ENCODE results near the gene FRG1.
"Not testable (repeated sequence)": the region's sequence is repeated elsewhere in the genome, so short reads cannot be mapped to it uniquely, and the experiment has no call there.

FRG1 gene

DNA sequence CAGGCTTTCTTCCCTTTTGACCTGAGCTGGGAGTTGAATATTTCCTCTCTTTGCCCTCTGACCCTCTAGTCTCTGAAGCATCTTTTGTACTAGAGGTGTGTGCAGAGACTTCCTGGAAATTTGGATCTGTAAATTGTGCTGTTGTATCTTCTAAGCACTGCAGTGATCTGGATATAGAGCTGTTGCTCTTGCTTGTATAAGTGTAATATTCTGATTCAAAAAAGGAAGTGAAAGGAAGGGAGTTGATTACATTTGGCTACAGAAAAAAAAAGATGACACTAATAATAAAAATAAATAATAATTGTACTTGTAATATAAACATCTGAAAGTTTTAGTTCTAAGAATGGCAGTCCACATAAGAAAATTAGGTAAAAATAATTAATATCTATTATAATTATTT is 33.0 kb downstream of the FRG1 start:
- no peak overlapping the region for H3K27ac Mint-ChIP-seq
- peaks cover 7% of the 10 kb centered on the region for H3K27me3 Mint-ChIP-seq (ENCODE audit: low read depth)
- no peaks in the 10 kb centered on the region for H3K9me3 Mint-ChIP-seq
- H3K4me3 Mint-ChIP-seq, result no peak overlapping the region
- no peaks in the 10 kb centered on the region for H3K36me3 Mint-ChIP-seq (ENCODE audit: low read depth)
- peaks cover 2% of the 10 kb centered on the region for H3K4me1 Mint-ChIP-seq (ENCODE audit: low read depth)

DNA sequence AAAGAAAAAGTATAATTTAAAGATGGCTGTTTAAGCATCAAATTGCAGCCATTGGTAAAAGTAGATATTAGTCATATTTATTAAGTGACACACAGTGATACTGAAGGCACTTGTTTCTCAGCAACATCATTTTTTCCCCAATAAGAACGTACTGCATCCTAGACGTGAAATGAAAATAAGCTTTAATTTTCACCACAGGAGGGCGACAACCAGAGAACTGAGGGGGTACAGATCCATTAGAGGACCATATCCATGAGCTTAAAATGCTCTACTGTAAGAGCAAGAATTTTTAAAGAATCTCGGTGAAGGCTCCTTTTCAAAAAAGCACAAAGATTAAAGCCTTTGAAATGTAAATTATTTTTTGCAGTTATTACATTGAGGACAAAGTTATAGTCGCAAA is 33.4 kb downstream of the FRG1 start:
- peaks cover 2% of the 10 kb centered on the region for H3K4me1 Mint-ChIP-seq (ENCODE audit: low read depth)
- no peak overlapping the region for H3K4me3 Mint-ChIP-seq
- H3K27ac Mint-ChIP-seq, result no peak overlapping the region
- H3K9me3 Mint-ChIP-seq, result no peaks in the 10 kb centered on the region
- peaks cover 7% of the 10 kb centered on the region for H3K27me3 Mint-ChIP-seq (ENCODE audit: low read depth)
- no peaks in the 10 kb centered on the region for H3K36me3 Mint-ChIP-seq (ENCODE audit: low read depth)

DNA sequence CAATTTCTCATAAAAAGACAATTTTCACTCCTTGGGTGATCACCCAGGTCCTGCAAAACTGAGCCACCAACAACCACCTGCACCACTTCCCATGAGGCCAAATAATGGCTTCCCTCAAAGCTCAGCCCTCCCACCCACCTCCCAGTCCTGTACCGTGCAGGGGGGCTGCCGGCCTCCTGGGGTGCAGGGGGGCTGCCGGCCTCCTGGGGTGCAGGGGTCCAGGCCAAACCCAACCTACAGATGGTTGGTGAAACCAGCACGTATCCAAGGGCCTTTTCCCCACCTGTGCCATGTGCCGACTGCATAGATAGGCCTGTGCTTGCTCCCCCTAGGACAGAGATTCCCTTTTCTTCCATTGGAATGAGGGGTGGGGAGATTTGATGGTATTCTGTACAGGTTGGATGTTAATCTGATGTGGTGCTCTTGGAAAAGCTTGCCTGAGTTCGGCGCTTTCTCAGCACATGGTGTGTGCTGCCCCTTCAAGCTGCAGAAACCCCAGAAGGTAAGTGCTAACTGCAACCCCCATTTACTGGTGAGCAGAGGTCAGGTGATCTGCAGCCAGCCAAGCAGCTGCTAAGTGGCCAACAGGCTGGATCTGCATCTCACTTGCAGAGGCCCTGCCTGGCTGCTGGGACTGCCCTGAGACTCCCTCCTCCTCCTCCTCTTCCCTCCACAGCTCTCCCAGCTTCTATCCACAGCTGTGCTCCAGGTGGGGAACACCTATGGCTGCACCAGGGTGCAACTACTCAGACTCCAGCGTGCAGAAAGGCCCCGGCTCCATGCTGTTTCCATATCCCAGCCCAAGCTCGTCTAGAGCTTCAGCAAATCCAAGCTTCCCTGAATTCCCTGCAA is 38.8 kb downstream of the FRG1 start:
- H3K4me1 Mint-ChIP-seq (ENCODE audit: low read depth), result no peaks in the 10 kb centered on the region
- peaks cover 3% of the 10 kb centered on the region for H3K9me3 Mint-ChIP-seq
- H3K36me3 Mint-ChIP-seq (ENCODE audit: low read depth), result no peaks in the 10 kb centered on the region
- no peak overlapping the region for H3K27ac Mint-ChIP-seq
- H3K4me3 Mint-ChIP-seq, result no peak overlapping the region
- H3K27me3 Mint-ChIP-seq (ENCODE audit: low read depth), result peaks cover 7% of the 10 kb centered on the region

DNA sequence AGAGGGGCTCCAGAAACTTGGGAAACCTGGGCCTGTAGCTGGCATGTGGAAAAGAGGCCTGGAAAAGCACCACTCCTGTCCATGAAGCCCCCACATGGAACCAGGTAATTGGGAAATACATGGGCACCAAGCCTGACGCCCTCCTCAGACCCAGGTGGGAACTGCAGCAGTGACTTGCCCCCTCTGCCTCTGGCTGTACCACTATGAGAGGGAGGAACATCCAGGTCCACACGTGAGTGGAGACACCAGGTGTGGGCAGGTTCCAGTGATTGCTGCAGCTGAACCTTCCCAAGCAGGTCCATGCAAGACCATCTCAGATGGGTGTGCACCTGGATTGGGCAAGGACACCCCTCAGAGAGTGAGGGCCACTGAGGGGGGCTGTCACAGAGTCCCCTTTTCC is 39.6 kb downstream of the FRG1 start:
- not testable (repeated sequence) for H3K4me3 Mint-ChIP-seq; H3K27me3 Mint-ChIP-seq (ENCODE audit: low read depth); H3K4me1 Mint-ChIP-seq (ENCODE audit: low read depth); H3K27ac Mint-ChIP-seq; H3K36me3 Mint-ChIP-seq (ENCODE audit: low read depth); H3K9me3 Mint-ChIP-seq

DNA sequence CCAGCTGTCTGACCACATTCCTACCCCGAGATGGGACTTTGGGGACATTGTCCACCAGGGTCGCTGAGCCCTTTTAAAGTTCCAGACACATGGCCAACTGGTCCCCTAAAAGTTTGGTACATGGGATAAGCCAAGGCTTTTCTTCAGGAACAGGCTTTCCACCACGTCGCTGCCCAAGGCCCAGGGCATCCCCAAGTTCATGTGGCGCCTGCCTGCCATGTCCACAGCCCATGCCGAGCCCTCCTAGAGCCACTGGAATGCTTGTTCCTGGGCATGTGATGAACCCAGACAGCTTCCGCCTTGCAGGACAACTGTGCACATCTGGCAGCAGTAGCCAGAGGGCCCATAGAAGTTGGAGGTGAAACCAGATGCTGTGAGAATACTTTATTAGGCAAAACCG is 41.3 kb downstream of the FRG1 start:
- Mint-ChIP-seq H3K4me3 (no peak overlapping the region), H3K27me3 (ENCODE audit: low read depth) (no peaks in the 10 kb centered on the region), H3K36me3 (ENCODE audit: low read depth) (no peaks in the 10 kb centered on the region), H3K27ac (no peak overlapping the region), H3K9me3 (peaks cover 3% of the 10 kb centered on the region), H3K4me1 (ENCODE audit: low read depth) (no peaks in the 10 kb centered on the region)

DNA sequence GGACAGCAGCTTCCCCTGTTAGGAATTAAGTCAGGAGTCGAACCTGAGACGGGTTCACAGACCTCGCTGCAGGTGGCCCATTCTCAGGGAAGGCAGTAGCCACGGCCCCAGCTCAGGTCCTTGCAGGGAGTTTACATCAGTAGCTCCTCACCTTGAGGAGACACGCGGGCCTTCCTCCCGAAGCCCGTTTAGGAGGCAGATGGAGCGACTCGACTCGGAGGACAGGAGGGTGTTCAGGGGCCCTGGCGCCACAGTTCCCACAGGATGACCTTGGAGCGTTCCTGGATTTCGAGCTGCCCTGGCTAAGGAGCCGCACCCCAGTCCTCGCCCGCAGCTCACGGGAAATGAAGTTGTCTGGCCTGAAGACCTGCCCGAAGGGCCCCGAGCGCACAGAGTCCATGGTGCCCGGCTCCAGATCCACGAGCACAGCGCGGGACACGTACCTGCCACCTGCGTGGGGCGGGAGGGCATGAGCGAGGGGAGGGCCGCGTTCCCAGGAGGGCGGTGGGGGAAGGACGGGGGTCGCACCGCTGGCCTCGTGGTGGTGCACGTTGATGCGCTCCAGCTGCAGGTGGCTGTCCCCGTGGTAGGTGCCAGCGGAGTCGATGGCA is 43.3 kb downstream of the FRG1 start:
- not testable (repeated sequence) for H3K9me3 Mint-ChIP-seq; H3K4me3 Mint-ChIP-seq; H3K36me3 Mint-ChIP-seq (ENCODE audit: low read depth); H3K27ac Mint-ChIP-seq; H3K4me1 Mint-ChIP-seq (ENCODE audit: low read depth); H3K27me3 Mint-ChIP-seq (ENCODE audit: low read depth)

DNA sequence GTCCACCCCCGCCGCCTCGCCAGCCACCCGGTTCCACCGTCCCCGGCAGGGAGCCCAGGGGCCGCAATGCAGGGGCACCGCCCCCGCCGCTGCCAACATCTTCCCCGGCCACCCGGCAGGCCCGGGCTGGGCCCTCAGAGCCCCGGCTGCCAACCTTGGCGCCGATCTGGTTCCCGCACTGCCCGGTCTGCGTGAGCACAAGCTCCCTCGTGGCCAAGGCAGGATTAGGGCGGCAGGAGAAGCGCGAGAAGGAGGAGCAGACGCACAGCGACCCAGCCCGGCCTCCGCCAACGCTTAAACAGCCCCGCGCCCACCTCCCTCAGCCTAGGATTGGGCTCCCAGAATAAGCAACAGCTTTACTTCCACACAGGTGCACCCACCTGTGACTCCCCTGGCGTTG is 44.0 kb downstream of the FRG1 start:
- H3K36me3 Mint-ChIP-seq (ENCODE audit: low read depth); H3K9me3 Mint-ChIP-seq; H3K4me3 Mint-ChIP-seq; H3K4me1 Mint-ChIP-seq (ENCODE audit: low read depth); H3K27me3 Mint-ChIP-seq (ENCODE audit: low read depth); H3K27ac Mint-ChIP-seq: not testable (repeated sequence)

DNA sequence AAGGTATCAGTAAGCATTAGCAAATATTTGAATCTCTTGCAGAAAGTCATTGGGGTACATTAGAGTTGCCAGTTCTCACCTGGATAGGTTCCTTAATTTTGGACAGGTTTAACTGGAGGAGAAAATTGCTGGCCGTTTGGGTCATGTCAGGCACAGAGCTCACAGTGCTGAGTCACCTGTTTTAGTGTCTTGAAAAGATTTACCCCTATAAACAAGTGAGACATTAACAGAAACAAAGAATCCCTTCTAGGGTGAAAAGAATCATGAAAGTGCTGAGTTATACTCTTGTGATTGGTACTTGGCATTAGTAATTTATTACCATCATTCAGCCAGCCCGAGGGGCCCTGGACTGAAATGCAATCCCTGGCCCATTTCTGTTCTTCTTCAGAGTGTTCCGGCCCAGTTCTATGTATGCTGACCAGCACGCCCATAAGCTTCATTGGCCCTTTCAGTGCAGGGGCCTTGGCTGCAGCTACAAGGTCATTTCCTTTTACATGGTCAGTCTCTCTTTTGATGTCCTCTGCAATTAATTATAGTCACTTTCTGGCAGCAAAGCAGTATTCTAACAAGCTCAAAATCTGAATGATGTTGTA is 45.1 kb downstream of the FRG1 start:
- not testable (repeated sequence) for H3K27me3 Mint-ChIP-seq (ENCODE audit: low read depth); H3K4me3 Mint-ChIP-seq; H3K36me3 Mint-ChIP-seq (ENCODE audit: low read depth); H3K4me1 Mint-ChIP-seq (ENCODE audit: low read depth); H3K27ac Mint-ChIP-seq; H3K9me3 Mint-ChIP-seq

DNA sequence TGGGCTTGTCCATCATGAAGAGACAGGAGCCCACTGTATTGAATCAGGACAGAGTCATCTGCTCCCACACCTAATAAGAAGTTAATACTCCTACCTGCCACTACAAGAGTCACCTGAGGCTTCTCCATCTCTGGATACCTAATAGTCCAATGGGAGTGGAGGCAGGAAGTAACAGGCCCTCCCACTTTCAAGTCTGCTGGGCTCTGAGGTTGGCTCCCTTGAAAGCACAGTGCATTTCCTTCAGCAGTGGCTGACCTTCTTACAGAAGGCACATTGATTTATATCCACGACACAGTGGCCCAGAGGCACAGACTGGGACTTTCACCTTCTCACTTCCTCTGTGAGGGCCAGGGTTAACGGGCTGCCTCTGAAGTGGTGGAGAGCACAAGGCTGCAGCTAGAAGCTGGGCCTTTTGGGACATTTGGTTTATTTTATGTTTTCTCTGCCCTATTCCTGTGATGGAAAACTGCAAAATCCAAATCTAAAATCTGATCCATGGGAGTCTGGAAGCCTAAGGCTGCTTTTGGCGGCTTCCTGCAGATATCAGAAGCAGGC is 48.3 kb downstream of the FRG1 start:
- H3K27ac Mint-ChIP-seq, result no peak overlapping the region
- no peak overlapping the region for H3K4me3 Mint-ChIP-seq

DNA sequence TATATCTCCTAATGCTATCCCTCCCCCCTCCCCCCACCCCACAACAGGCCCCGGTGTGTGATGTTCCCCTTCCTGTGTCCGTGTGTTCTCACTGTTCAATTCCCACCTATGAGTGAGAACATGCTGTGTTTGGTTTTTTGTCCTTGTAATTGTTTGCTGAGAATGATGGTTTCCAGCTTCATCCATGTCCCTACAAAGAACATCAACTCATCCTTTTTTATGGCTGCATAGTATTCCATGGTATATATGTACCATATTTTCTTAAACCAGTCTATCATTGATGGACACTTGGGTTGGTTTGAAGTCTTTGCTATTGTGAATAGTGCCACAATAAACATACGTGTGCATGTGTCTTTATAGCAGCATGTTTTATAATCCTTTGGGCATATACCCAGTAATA is 49.3 kb downstream of the FRG1 start:
- not testable (repeated sequence) for H3K36me3 Mint-ChIP-seq (ENCODE audit: low read depth); H3K9me3 Mint-ChIP-seq; H3K4me1 Mint-ChIP-seq (ENCODE audit: low read depth); H3K4me3 Mint-ChIP-seq; H3K27me3 Mint-ChIP-seq (ENCODE audit: low read depth); H3K27ac Mint-ChIP-seq

More for the DNA sequence above, 48.3 kb downstream of the FRG1 start:
- peaks cover 2% of the 10 kb centered on the region for H3K27me3 Mint-ChIP-seq (ENCODE audit: low read depth)
- no peaks in the 10 kb centered on the region for H3K36me3 Mint-ChIP-seq (ENCODE audit: low read depth)
- no peaks in the 10 kb centered on the region for H3K4me1 Mint-ChIP-seq (ENCODE audit: low read depth)
- no peaks in the 10 kb centered on the region for H3K9me3 Mint-ChIP-seq

Data from T-helper 1 cell treated with Interleukin-12 subunit alpha and Interleukin-12 subunit beta and Interleukin-4 antibody, amounts not matched to agents 30 μg/mL and 1 μg/mL, for 36 hours (primary cell).